Measurements from ENCODE around the gene HMCN1.

DNA sequence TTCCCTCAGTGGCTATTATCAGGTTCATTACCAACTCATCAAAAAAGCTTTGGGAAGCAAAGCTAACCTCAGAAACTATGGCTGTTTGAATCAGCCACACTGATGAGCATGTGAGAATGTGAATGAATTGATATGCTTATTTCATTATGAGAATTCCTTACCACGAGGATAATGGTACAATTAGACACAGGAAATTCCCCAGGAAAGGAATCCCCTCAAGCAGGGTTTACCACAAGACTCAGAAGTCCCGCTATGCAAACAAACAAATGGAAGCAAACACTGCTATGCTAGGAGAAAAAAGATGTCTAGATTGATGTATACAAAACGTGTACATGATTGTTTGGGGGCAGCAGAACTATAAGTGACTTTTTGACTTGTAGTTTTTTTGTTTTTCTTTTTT is 205.0 kb downstream of the HMCN1 start:
- TF ChIP-seq POLR2A (IDR thresholded peaks at IDR 0.05; ENCODE audit: low read depth) (no peak), POLR2AphosphoS5 (IDR thresholded peaks at IDR 0.05) (no peak), EP300 (IDR thresholded peaks at IDR 0.05) (no peak)
- TF ChIP-seq, protein P1, sequence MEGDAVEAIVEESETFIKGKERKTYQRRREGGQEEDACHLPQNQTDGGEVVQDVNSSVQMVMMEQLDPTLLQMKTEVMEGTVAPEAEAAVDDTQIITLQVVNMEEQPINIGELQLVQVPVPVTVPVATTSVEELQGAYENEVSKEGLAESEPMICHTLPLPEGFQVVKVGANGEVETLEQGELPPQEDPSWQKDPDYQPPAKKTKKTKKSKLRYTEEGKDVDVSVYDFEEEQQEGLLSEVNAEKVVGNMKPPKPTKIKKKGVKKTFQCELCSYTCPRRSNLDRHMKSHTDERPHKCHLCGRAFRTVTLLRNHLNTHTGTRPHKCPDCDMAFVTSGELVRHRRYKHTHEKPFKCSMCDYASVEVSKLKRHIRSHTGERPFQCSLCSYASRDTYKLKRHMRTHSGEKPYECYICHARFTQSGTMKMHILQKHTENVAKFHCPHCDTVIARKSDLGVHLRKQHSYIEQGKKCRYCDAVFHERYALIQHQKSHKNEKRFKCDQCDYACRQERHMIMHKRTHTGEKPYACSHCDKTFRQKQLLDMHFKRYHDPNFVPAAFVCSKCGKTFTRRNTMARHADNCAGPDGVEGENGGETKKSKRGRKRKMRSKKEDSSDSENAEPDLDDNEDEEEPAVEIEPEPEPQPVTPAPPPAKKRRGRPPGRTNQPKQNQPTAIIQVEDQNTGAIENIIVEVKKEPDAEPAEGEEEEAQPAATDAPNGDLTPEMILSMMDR (IDR thresholded peaks at IDR 0.05), result no peak

Measured in esophagus muscularis mucosa (tissue), 4 donors.